HG03442 (cell line): Measurements from ENCODE around the gene LAMP2.
A peak's percentile ranks its signal among the peaks of the same experiment; 100 is the strongest.

Experiments
- ATAC-seq: cut with Tn5 transposase; IDR thresholded peaks from one replicate; pipeline ENCODE4 v1.9.1; 2021; ENCODE audit warnings: mild to moderate bottlenecking, moderate library complexity; ENCODE audit not compliant: unreplicated experiment

Gene LAMP2

DNA sequence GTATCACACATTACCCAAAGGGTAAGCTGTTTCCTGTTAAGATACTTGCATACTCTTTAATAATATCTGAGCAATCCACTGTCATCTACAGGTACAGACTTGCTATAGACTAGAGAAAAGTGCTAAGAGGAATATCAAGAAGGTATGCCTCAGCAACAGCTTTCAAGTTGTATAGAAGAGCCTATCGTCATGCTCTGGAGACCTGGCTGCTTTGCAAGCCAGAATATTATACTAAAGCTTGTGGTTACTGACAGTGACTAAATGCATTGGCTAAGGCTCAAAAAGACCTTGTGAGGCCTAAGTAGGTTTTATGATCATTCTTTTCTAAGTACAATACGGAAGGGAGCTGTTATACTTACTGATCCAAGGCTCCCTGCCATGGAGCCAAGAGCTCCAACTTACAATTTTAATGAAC is 11.3 kb downstream of the LAMP2 start:
- peak; percentile 97 for ATAC-seq

DNA sequence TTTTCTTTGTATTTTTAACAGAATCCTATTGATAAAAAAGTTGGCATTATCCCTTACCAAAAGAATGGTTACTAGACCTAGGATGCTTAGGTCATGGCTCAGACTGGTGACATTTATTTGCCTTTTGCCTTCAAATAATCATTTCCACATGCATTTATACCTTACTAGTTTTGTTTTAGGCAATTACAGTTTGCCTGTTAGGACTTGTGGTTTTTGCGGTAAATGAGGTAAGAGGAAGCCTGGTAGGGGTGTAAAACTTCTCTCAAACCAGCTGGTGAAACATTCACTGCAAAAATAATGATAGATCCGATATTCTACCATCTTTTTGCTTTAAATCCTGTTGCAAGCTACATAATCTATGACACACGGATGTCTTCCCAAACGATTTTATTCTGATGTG is 12.1 kb downstream of the LAMP2 start:
- ATAC-seq = no peak

DNA sequence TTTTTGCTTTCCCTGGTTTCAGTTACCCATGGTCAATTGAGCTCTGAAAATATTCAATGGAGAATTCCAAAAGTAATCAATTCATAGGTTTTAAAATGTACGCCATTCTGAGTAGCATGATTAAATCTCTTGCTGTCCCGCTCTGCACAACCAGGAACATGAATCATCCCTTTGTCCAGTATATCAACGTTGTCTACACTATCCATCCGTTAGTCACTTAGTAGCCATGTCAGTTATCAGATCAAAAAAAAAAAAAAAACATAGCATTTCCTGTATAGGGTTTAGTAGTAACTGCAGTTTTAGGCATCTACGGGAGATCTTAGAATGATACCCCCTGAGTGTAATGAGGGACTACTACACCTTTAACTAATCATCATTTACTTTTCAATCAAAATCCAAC is 15.1 kb downstream of the LAMP2 start:
- ATAC-seq = no peak

DNA sequence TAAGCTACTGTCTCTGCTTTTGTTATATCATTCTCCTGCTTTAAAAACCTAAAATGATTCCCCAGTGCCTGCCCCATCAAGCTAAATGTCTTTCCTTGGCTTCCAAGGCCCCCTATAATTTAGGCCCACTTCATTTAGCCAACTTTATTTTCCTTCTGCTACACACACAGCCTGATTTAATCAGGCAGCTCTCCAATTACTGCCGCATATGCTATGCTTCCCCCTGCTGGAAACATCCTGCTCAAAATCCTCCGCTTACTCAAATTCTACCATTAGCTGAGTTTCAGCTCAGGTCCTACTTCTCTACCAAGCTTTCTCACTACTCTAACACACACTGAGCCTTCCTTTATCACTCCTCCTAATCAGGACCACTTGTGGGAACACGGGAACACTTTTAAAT is 17.0 kb downstream of the LAMP2 start:
- no peak for ATAC-seq

DNA sequence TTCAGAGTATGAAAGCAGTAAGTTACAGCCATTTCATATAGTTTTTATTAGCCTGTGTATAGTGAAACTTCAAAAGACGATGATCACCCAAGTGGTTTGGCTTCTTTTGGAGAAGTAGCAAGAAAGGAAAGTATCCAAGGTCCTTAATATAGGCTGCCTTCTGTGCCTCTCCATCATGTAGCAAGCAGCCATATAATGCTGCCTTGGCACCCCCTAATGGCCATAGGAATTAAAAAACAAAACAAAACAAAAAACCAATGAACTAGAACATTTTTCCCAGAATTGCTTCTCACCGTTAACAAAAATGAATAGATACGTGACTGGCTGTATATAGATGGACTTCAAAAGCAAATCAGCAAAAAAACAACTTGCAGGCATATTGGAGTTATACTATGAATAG is 18.9 kb downstream of the LAMP2 start:
- ATAC-seq = no peak

DNA sequence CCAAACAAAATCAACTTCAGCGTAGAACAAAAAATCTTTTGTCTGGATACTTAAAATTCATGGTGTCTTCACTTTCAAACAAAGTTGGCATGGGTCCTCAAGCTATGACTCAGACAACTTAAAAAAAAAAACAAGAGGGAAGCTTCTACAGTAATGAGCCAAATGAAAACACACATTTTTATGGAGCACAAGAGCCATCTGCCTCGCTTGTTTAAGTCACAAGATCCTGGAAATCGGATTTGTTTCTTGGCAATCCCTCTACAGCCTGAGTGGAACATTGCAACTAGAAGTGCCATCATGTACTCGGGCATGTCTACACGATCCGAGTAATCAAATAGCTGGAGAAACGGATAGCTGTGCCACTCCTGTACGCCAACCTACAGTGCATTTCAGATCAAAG is 22.6 kb downstream of the LAMP2 start:
- ATAC-seq = no peak

DNA sequence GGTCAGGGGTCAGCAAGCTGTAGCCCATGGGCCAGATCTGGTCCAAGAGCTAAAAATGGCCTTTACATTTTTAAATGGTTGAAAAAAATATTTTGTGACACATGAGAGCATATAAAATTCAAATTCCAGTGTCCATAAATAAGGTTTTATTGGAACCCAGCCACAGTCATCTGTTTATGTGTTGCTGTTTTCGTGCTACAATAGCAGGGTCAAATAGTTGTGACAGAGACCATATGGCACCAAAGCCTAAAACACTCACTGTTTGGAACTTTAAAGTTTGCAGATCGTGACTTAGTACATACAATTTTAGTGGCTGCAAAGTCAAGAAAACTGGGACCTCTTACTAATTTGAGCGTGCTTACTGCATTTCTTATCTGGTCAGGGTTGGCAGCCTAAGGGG is 29.2 kb downstream of the LAMP2 start:
- ATAC-seq = no peak

DNA sequence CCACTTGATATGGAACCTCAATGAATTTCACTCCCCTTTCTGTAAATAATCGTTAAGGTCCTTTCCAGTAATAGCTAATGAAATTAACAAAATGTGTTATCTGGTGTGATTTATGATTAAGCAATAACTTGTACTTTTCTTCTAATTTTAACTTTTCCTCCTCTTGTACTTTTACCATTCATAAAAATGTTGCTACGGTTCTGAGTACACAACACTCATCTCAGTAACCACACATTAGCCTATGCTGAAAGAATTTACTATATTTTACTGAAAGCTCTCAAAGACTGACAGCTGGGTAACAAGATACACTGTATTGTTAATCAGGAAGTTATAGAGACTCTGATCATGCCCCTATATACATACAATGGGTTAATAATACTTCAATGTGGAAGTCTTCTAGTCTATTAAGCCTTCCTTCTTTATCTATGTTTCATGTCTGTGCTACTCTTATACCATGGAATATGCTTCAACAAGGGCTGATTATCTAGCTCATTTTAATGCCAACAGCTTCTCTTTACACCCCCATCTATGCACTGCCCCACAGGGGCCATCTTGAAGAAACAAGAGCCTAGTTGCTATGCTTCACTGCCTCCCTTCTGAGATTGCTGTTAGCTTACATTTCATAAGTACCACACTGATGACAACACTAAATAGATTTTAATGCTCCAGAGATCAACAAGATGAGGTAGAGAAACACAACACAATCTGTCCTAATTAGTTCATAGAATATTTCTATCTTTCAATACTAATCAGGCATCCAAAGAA is 39.1 kb downstream of the LAMP2 start:
- no peak for ATAC-seq

DNA sequence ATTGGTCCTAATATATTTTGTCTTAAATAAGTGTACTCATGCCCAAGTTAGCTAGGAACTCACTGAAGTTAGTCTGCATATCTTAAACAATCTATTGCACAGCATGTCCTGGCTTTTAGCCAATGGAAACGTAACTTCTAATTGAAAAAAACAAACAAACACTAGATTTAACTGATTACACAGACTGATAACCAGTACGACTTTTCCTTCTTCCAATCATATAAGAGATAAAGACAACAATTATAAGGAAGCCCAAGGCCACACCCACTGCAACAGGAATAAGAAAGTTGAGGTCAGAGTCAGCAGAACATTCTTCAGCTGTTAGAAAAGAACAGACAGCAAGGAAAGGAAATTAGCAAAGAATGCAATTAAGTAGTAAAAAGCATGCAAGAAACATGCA is 40.8 kb downstream of the LAMP2 start:
- ATAC-seq = no peak

DNA sequence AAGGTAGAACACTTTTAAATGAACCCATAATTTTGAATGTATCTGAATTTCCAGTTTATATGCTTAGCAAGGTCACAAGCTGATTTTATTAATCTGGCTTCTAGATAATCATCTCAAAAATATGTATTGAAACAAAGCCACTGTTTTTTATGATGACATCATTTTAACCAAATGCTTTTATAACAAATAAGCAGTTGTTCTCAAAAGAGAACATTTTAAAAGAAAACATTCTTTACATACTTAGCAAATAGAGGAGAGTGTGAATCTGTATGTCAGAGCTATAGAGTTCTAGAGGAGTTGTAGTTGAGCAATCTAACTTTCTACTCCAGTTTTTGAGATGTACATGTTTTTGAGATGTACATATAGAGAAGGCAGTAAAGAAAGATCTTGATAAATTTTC is 42.5 kb downstream of the LAMP2 start:
- no peak for ATAC-seq

DNA sequence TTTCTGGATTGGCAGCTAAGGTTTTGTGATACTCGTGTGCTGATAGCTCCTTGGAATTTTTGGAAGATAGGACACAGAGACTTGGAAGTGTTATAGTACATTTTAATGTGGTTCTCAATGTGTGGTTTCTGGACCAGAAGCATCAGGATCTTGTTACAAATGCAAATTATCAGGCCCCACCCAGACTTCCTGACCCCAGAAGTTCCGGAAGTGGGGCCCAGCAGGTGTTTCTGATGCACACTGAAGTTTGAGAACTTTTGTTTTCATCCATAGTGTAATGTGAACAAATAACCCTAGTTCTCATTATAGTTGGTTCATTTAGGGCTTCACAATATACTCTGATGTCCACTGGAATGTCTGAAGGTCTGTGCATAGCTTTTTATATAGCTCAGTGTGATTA is 49.6 kb downstream of the LAMP2 start:
- no peak for ATAC-seq

DNA sequence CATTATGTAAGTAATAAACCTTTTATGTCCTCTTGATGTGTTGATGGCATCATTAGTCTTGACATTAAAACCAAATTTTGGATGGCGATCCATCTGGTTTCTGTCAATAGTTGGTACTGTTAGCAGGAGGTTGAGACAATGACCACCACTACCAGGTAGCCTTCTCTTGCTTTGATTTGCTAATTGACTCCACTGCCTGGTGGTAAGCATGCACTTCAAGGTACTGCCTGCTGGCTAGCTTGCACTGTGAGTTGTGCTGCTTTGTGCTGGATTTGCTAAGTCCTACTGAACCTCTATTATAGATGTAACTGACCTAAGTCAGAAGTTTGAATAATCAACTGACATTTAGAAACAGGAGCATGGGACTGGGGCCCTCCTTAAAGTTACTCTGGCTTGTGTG is 60.9 kb downstream of the LAMP2 start:
- ATAC-seq = no peak

DNA sequence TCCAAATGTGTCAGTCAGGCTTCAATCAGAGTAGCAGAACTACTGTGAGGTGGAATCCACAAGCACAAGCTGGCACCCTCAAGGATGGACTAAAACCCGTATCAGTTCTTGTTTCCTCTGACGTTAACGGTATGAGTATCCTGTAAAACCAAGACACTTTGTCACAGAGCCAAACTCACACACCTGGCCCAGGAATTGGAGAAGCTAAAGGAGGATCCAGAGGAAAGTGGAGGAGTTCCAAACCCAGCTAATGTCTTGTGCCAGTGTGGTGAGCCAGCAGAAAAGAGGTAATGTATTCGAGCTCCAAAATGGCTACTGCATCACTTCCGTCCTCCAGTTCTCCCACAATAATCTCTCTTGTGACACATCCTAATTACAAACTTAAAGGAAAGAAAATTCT is 62.5 kb downstream of the LAMP2 start:
- no peak for ATAC-seq

DNA sequence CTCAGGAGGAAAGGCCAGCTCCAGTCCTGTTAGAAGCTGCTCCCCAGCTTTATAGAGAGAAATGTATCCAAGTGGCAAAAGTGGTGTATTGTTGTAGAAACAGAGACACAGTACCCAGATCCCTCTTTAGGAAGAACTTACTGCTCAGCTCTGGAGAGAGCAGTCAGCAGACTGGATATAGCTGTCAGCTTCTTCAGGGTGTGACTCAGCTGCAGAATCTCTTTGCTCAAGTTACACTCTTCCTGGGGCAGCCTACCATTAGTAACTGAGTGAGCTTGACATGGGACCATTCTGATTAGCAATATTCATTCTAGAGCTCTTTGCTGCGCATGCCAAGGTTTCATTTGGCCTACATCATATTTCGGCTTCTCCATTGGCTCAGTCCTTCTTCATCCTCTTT is 66.7 kb downstream of the LAMP2 start:
- ATAC-seq = no peak

DNA sequence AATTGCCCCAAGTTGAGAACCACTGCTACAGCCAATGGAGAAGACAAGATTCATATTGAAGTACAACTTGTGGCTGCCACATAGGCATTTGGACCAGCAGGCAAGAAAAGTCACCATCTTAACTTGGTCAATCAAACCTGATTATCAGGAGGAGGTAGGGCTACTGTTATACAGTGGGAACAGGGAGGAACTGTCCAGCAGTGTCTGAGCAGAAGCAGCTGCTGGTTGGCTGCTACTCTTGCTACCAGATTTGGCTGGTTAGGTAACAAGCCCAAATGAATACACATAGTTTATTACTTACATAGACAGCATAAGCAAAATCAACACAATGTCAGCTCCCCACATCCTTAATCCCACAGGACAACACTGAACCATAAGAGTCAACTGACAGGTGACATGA is 67.8 kb downstream of the LAMP2 start:
- ATAC-seq = no peak

DNA sequence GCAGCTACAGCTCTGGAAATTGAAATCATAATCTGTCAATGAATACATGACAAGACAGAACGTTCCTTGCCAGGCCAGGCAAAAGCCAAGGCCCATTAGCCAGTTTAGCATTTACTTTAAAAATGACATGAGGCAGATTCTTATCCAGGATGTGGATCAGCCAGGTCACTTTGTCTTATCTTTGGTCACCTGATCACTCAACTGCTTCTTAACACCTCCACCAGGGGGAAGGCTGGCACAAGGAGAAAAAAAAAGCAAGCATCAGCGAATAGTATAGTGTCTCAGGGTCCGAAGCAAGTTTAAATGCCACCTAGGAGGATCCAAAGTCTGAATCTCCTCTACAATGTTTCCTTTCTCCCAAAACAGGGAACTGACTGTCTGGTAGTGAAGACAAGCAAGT is 88.4 kb downstream of the LAMP2 start:
- no peak for ATAC-seq

DNA sequence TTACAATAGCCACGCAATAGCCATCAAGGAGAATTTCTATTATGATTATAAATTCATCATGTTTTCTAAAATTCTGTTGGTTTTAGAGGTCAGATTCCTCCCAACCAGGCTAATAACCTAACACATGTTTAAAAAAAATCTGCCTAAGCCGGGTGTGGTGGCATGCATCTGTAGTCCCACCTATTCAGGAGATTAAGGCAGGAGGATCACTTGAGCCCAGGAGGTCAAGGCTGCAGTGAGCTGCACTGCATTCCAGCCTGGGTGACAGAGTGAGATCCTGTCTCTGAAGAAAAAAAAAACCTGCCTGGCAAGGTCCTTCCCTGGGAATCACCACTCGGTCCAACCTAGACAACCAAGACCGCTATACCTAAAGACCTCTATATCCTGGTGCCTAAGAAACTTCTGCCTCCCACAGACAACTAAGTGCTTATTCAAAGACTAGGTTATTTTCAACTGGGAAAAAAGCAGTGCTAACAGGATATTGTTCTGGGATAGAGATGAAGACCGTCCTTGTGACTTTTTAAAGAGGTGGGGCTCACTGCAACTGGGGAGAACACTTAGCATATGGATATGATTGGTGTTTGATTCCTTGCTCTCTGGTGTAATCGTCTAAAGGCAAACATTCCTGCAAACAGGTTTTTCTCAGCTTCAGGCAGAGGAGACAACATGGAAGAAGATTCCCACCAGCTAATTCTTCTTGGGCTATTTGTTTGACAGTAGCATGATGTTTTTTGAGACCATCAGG is 89.0 kb downstream of the LAMP2 start:
- no peak for ATAC-seq

DNA sequence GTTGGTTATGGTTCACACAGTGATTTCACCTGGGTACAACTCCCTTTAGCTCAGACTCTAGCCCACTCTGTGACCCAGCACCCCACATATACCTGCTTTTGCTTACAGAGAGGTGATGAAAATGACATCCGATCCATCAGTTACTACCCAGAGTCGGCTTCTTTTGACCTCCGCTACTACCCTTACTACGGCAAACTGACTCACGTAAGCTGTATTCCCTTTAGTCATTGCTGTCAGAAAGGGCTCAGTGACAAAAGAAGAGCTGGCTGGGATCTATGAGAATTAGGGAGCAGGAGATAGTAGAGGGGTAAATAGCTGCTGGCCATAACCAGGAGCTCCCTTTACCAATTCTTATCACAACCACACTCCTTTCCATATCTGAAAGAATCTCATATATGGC is 90.5 kb downstream of the LAMP2 start:
- no peak for ATAC-seq
